HCT116 (cell line): Measurements from ENCODE around the gene SLC22A23.

Experiments
- CTCF ChIP-seq, 3 experiments: fragments of 200-600 bp in 1 of 3; sonication (generic) in 1 of 3; IDR thresholded peaks in 2 of 3; conservative IDR thresholded peaks in 1 of 3; 2 replicates each; pipeline ENCODE4 v1.5.1; 2012 to 2017; ENCODE audit warnings: low read depth in 2 of 3, low read length in 2 of 3, antibody characterized with exemption in 1 of 3, borderline replicate concordance in 1 of 3, control low read depth in 1 of 3, mild to moderate bottlenecking in 1 of 3, mixed read lengths in 1 of 3, mixed run types in 1 of 3, moderate library complexity in 1 of 3; ENCODE audit not compliant: insufficient read depth in 1 of 3
- POLR2A ChIP-seq: IDR thresholded peaks from 2 replicates; pipeline ENCODE4 v1.7.0; 2011; ENCODE audit warnings: borderline replicate concordance; ENCODE audit not compliant: insufficient read depth, insufficient read length; ENCODE audit errors: extremely low read depth
- REST ChIP-seq: IDR thresholded peaks from 2 replicates; pipeline ENCODE4 v1.6.1; 2012; ENCODE audit warnings: low read depth

GRCh38 chr6:3319610-3320200 is 137.1 kb downstream of the SLC22A23 start:
- TF ChIP-seq CTCF (IDR thresholded peaks at IDR 0.05 in 2 of 3, conservative IDR thresholded peaks at IDR 0.05 in 1 of 3; ENCODE audit: borderline replicate concordance in 1 of 3, insufficient read depth in 1 of 3, low read depth in 2 of 3, low read length in 2 of 3) (no peak), REST (no peak), POLR2A (no peak)
